Epidermal melanocyte (primary cell): ENCODE data around the gene RBM25.

Experiments used
- DNase-seq: peaks from one replicate; pipeline ENCODE4 v3.0.0; 2011; ENCODE audit warnings: low spot score; ENCODE audit not compliant: insufficient read length

RBM25 gene

DNA sequence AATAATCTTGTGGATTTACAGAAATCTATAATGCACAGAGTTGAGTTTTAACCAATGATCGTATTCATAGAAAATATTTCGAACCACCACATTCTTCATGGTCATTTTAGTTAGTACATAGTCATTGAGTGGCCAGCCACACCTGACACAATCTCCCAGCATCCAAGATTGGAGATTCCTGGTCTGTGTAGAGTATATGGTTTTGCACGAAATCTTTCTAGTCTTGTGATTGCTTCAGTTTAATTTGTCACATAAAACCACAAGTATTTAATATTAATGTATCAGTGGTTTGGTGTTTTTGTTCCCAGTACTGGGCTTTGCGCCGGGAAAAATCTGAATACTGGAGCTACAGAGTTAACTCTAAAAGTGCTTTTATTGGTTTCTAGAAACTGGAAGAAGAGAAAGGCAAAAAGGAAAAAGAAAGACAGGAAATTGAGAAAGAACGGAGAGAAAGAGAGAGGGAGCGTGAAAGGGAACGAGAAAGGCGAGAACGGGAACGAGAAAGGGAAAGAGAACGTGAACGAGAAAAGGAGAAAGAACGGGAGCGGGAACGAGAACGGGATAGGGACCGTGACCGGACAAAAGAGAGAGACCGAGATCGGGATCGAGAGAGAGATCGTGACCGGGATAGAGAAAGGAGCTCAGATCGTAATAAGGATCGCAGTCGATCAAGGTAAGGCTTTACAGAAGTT is 44.6 kb downstream of the RBM25 start:
- DNase-seq: no peak

DNA sequence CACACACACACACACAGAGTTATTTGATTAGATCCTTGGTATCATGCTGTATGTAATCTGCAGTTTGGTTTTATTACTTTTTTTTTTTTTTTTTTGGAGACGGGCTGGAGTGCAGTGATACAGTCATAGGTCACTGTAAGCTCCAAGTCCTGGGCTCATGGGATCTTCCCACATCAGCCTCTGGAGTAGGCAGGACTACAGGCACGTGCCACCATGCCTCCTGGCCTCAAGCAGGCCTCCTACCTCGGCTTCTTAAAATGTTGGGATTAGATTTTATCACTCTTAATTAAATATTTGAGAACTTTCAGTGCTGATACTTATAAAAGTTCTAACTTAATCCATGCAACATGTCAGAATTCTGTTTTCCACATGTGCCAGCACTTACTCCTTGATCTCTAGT is 46.7 kb downstream of the RBM25 start:
- no peak for DNase-seq

DNA sequence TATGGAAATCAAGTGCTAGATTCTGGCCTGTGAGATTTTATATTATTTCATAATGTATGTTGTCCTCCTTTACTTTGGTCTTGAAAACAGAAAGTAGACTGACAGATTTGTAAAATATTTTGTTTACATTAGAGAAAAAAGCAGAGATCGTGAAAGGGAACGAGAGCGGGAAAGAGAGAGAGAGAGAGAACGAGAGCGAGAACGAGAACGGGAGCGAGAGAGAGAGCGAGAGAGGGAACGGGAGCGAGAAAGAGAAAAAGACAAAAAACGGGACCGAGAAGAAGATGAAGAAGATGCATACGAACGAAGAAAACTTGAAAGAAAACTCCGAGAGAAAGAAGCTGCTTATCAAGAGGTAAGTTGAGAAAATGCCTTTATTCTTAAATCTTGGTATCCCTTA is 47.4 kb downstream of the RBM25 start:
- no peak for DNase-seq

DNA sequence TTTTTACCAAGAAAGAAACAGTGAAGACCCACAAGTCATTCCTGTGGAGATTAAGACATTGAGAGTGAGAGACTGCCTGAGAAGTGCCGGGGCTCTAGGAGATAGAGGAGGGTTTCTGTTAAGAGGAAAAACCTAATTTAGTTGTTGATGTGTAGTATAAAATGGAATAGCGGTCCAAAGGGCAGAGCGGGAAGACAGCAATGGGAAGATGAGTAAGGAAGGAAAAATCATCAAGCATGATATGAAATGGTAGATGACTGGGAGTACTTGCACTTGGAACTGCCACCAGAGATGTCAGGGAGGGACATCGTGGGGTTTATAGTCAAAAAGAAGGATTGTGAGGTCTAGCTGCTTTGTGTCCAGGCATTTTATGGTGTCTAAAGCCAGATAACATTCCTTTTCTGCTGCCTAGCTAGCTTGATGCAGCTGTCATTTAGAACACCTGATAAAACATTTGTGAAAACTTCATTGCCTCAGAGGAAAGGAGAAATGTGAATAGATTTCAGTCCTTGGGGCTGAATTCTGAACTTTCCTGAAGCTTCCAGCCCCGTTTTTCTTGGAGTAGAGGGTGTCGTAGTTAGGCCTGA is 57.8 kb downstream of the RBM25 start:
- DNase-seq: no peak

DNA sequence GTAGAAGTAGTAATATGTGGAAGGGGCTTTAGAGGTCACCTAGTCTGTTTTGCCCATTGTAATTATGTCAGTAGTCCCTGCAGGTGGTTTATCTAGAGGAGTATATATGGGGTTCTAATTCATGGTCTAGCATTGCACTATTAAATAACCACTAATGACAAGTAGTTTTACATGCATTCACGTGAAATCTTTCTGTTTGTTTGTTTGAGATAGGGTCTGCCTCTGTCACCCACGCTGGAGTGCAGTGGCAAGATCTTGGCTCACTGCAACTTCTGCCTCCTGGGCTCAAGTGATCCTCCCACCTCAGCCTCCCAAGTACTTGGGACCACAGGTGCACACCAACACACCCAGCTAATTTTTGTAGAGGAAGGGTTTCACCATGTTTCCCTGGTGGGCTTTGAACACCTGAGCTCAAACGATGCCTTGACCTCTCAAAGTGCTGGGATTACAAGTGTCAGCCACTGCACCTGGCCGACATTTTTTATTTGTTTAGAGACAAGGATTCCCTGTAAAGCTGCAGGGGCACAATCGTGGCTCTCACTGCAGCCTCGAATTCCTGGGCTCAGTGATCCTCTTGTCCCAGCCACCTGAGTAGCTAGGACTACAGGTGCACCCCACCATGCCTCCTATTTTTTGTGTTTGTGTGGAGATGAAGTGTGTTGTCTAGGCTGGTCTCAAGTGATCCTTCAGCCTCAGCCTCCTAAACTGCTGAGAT is 66.0 kb downstream of the RBM25 start:
- no peak for DNase-seq

DNA sequence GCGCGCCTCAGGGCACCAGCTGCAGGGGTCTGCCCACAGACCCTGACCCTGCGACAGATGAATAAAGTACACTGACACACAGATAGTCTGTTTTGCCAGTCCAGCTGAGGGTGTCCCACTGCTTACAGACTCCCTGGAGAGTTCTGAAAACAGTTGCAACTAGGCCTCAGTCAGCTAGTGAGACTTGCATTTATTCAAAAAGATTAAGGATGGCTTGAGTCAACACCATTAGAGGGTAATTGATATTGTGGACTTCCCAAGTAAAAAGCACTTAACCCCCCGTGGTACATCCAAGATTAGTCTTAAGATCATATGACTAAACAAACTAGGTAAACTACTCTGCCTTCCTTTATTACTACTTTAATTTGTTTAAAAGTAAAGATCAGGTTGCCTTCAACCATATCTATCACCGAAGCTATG is 66.8 kb downstream of the RBM25 start:
- no peak for DNase-seq

DNA sequence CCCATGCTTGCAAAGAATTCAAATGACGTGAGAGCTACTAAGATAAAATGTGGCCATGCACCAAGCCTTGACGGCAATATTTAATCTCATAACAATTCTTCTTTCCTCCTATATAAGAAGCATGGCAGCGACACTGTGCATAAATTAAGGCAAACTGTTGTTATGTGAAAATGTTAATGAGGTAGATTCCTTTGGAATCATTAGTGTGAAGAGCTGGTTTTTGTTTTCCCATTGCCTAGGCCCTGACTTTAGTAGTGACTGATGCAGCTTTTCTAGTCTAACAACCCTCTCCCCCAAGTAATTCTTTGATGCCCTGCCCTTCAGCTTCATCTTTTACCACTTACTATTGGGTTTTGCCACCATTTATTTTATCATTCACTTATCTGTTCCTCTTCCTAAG is 67.4 kb downstream of the RBM25 start:
- no peak for DNase-seq

DNA sequence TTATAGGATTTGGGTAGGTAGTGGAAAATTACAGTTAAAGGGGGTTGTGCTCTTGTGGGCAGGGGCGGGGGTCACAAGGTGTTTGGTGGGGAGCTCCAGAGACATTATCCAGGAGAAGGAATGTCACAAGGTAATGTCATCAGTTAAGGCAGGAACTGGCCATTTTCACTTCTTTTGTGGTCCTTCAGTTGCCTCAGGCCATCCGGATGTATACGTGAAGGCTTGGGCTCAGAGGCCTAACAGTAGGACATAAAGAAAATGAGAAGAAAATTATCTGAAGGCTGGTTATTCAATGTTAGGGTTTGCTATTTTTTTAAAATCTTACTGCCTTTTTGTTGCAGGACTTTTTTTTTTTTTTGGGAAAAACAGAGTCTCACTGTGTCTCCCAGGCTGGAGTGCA is 75.5 kb downstream of the RBM25 start:
- no peak for DNase-seq

DNA sequence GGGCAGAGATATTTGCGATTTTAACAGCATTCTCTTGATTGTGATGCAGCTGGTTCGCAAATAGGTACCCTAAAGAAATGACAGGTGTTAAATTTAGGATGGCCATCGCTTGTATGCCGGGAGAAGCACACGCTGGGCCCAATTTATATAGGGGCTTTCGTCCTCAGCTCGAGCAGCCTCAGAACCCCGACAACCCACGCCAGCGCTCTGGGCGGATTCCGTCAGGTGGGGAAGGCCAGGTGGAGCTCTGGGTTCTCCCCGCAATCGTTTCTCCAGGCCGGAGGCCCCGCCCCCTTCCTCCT is 77.7 kb downstream of the RBM25 start:
- DNase-seq: no peak

DNA sequence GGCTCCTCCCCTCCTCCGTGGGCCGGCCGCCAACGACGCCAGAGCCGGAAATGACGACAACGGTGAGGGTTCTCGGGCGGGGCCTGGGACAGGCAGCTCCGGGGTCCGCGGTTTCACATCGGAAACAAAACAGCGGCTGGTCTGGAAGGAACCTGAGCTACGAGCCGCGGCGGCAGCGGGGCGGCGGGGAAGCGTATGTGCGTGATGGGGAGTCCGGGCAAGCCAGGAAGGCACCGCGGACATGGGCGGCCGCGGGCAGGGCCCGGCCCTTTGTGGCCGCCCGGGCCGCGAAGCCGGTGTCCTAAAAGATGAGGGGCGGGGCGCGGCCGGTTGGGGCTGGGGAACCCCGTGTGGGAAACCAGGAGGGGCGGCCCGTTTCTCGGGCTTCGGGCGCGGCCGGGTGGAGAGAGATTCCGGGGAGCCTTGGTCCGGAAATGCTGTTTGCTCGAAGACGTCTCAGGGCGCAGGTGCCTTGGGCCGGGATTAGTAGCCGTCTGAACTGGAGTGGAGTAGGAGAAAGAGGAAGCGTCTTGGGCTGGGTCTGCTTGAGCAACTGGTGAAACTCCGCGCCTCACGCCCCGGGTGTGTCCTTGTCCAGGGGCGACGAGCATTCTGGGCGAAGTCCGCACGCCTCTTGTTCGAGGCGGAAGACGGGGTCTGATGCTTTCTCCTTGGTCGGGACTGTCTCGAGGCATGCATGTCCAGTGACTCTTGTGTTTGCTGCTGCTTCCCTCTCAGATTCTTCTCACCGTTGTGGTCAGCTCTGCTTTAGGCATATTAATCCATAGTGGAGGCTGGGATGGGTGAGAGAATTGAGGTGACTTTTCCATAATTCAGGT is 78.3 kb downstream of the RBM25 start, which contains the start of gene PSEN1:
Gene PSEN1, plus strand, starts transcription at position 121 of the 839 bp plus-strand sequence. CDS start 11,513 bp downstream, outside the sequence.
- DNase-seq: peak; percentile 92

DNA sequence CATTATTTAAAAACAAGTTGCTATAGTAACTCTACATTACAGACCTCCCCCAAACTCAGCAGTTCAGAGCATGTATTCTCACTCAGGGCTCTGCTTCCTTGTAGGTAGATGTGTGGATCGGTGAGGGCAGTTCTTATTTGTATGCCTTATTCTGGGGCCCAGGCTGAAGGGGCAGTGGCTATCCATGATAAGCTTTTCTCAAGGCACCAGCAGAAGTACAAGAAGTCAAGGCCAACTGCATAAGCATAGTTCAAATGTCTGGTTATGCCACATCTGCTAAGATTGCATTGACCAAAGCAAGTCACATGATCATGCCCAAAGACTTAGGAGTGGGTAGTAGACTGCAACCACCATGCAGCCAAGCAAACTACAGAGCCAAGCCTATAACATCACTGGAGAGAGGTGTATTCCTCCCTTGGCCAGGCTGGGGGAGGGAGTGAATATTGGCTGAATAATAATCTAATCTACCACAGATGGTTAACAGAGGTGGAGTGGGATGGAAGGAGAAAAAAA is 82.5 kb downstream of the RBM25 start:
- DNase-seq: no peak

DNA sequence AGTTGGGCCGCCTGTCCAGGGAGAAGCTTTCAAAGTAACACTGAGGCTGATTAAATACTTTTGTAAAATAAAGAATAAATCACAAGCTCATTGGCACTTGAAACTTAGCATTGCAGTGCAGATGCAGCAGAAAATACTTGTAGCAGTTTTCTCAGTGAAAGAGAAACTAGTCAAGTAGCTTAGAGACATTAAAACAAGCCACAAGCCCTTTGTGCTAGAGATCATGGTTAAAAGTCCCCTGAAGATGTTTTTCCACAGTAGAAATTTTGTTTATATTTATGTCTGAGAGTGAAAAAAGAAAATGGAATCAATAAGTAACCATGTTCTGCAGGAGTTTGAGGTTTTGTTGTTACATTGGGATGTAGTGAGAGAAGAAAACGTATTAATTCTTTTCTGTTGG is 83.9 kb downstream of the RBM25 start:
- no peak for DNase-seq

DNA sequence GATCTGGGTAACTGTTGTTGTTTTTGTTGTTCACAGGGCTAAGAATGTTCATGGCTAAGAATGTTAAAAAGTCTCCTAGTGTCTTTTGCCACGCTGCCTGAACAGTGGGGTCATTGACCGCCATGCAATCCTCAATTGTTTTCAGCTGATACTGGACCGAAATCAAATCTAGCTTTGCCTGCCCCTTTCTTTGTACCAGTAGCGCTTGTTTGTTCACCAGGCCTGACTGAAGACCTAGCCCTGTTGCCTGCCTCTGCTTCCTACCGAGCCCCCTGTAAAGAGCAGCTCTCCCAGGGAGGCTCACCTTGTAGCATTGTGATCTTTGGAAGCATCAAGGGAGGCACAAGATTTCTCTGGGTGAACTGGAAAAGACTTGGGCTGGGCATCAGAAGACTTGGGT is 84.7 kb downstream of the RBM25 start:
- DNase-seq: no peak

DNA sequence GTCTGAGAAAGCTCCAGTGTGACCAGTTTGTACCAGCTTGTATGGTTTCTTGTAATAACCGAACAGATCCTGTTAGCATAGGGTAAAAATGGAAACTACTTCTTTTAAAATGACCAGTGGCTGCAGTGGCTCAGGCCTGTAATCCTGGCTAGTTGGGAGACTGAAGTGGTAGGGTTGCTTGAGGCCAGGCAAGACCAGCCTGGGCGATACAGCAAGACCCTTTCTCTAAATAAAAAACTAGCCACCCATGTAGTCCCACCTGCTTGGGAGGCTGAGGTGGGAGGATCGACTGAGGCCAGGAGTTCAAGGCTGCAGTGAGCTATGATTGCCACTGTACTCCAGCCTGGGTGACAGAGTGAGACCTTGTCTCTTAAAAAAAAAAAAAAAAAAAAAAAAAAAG is 85.3 kb downstream of the RBM25 start:
- no peak for DNase-seq

DNA sequence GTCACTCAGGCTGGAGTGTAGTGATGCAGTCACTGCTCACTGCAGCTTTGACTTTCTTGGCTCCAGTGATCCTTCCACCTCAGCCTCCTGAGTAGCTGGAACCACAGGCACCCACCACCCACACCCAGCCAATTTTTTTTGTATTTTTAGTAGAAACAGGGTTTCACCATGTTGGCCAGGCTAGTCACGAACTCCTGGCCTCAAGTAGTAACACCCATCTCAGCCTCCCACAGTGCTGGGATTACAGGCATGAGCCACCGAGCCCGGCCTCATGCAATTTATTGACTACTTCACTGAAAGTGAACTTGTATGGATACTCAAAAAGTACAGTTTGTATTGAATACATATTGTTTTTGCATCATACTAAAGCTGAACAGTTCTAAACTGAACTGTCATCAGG is 87.0 kb downstream of the RBM25 start:
- DNase-seq: no peak

DNA sequence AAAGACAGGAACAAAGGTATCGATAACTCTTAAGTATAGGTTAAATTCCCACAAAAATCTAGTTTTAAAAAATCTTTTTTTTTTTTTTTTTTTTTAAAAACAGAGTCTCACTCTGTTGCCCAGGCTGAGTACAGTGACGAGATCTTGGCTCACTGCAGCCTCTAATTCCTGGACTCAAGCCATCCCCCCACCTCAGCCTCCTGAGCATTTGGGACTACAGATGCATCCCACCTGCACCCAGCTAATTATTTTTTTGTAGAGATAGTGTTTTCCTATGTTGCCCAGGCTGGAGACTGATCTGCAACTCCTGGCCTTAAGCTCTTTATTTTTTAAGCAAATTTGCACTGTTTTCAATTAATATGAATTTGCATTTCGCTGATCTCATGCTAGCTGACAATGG is 87.8 kb downstream of the RBM25 start:
- DNase-seq: no peak

DNA sequence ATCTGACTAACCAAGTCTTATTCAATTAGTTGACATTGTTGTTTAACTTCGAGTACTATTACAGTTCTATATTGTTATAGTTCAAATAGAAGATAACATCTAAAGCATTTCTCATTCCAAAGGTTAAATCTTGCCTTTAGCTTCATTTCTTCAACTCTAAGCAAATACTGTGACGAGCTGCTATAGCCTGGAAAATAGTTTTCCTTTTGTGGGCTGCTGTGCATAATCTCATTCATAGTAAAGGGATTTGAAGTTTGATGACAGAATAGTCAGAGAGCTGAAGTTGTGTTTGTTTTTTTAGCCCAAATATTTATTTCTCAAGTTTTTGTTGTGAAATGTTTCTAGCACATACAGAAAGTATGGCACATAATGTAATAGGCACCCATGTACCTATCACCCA is 91.4 kb downstream of the RBM25 start:
- DNase-seq: no peak

DNA sequence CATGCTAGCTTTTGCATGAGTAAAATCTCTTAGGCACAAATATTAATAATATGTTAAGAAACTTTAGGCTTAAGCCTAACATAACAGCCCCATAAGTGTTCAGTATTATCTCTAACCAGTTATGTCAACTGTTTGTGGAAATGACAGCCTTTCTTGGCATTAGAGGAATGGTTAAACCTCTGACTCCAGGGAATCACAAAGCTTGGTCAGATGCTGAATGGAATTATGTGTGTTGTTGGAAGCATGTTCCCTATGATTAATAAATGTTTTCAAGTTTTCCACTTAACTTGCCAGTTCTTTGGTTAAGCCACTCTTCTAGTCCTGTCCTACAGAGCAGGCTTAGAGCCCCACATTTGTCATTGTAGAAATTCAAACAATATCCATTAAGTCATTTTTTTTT is 94.9 kb downstream of the RBM25 start:
- DNase-seq: no peak

DNA sequence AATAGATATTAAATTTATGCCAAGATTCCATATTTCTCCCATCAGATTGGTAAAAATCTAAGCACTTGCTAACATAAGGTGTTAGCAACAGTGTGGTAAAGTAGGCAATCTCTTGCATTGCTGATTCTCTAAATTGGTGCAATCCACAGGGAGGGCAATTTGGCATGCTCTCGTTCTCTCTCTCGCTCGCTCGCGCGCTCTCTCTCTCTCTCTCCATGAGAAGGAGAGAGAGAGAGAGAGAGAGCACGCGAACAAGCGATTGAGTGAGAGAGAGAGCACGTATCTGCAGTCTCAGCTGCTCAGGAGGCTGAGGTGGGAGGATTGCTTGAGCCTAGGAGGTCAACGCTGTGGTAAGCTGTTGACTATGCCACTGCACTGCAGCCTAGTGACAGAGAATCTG is 103.9 kb downstream of the RBM25 start:
- DNase-seq: no peak

DNA sequence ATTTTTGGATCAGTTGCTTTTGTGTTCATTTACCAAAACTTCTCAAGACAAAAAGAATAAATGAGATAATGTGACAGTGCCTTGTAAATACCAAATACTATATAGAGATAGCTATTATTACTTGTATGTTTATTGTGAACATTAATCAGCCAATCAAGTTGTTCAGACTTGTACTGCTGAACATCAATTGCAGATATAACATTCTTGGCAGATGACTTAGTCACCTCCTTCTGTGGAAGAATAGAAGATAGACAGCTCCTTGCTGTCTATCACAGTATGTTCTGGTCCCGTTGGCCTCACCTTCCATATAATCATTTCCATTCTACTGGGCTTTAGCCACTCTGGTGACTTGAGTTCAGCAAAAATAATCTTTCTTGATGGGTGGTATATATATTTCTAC is 108.1 kb downstream of the RBM25 start:
- no peak for DNase-seq

DNA sequence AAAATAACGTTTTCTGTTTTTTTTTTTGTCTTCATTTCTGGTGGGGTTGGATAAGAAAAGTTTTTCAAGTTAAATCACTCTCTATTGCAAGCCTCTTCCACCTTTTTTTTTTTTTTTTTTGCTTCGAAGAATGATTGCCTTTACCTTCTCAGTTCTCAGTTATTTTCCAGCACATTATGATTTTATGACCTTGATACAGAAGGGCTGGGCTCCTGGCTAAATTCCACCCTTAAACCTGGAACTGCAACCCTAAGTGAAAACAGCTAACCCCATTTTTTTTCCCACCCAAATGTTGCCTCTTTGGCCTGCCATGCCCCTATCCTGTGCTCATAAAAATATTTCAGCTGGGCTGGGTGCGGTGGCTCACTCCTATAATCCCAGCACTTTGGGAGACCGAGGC is 109.4 kb downstream of the RBM25 start:
- no peak for DNase-seq

DNA sequence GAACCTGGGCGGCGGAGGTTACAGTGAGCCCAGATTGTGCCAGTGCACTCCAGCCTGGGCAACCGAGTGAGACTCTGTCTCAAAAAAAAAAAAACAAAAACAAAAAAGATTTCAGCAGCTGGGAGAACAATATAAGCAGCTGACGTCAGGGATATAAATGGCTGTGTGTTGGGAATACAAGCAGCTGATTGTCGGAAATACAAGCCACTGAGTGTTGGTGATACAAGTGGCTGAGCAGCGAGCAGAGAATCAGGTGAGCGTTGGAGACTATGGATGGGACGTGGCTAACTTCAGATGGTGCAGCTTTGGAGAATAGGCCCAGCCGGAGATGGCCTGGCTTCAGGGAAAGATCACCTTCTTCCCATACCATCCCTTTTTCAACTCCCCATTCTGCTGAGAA is 109.9 kb downstream of the RBM25 start:
- no peak for DNase-seq
